SKM-1 (cell line): Measurements from ENCODE around the gene REL.
"Not testable (repeated sequence)": the region's sequence is repeated elsewhere in the genome, so short reads cannot be mapped to it uniquely, and the experiment has no call there.

Experiments
- DNase-seq: peaks from one replicate; lab custom pipeline; 2025; ENCODE audit not compliant: unreplicated experiment; lab: John Stamatoyannopoulos, UW

Gene REL

DNA sequence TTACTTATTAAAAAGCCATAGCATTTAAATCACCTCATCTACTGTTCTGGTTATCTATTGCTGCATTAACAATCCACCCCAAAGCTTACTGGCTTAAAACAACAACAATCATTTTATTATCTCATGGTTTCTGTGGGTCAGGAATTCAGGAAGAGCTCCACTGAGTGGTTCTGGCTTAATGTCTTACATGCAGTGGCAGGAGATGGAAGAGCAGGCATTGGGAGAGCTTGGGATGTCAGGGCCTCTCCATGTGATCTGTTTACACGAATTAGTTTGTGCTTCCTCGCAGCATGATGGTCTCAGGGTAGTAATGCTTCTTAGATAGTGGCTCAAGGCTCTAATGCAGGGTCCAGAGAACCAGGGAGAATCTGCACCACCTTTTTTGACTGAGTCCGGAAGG, 14.4 kb upstream of the REL start:
- DNase-seq: no peak

GRCh38 chr2:60867848-60868247, 13.5 kb upstream of the REL start:
- DNase-seq: peak; percentile 88

DNA sequence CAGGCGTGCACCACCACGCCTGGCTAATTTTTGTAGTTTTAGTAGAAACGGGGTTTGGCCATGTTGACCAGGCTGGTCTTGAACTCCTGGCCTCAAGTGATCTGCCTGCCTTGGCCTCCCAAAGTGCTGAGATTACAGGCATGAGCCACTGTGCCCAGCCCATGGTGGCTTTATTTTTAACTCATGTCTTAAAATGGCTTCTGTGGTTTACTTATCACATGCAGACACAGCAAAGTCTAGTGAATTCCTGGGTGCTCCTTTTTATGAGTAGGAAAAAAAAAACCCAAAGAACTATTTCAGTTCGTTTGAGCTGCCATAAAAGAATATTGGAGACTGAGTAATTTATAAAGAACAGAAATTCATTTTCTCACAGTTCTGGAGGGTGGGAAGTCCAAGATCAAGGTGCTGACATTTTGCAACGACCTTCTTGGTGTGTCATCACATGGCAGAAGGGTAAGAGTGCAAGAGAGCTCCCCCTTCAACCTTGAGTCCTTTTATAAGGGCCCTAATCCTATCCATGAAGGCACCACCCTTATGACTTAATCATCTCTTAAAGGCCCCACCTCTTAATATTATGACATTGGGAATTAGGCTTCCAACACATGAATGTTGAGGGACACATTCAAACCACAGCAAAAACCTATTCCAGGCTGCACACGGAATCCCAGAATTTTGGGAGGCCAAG, 12.6 kb upstream of the REL start:
- no peak for DNase-seq

- no peak for DNase-seq
Observed at GRCh38 chr2:60872510-60872928, 8.9 kb upstream of the REL start.

GRCh38 chr2:60873381-60873780, 8.0 kb upstream of the REL start:
- DNase-seq: no peak

DNA sequence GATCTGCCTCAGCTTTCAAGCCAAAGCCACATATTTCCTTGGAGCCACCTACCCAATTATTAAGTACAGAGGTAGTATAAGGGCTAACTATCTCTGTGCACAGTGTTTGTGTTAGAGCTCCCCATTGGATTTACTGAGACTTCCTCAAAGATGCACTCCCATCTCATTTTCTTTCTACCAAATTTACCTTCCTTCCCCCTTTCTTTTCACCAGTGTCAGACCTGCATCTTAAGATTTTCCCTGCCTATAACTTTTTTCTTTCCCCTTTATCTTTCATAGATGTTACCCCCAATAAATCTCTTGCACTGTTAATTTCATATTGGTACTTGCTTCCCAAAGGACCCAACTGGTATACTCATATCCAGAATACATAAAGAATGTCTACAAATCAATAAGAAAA, 5.9 kb upstream of the REL start:
- DNase-seq: no peak

- peak; percentile 53 for DNase-seq
Observed at GRCh38 chr2:60880643-60881046, 729 bp upstream of the REL start.

- DNase-seq: peak; percentile 62
Observed at GRCh38 chr2:60882971-60883753, 1.8 kb downstream of the REL start.

DNA sequence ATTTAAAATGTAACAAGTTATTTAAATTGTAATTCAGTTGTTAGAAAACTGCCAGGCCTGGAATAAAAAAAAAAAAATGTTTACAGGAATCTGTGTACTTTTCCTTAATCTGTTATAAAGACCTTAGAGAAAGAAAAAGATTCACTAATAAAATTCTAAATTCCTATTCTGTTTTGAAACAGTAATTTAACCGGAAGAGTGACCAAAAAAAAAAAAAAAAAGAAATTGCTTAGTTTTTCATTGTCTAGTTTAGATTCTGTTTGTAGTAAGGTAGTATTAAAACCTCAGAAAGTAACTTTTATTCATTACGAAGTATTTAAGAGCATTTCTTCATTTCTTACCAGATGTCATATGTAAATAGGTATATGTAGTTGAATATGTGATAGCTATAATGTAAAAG, 2.5 kb downstream of the REL start:
- DNase-seq: no peak

- DNase-seq: no peak
Observed at GRCh38 chr2:60884800-60885199, 3.4 kb downstream of the REL start.

DNA sequence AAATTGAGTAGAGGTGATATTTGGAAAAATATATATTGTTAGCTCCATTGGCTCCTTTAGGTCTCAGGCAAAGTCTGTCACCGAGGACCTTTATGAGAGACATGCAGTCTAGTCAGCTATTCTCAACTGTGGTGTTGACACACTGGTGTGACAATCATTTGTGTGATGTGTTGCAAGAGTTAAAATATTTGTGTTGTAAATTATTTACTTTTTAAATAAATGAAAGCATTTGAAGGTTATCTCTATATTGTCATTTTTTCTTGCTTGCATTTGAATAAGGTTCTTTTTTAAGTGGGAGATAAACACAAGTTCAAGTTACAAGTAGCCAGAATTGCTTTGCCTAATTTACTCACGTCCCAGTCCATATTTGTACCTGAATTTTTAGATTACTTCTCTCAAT, 4.3 kb downstream of the REL start:
- DNase-seq: no peak

GRCh38 chr2:60886991-60887390, 5.6 kb downstream of the REL start:
- no peak for DNase-seq

DNA sequence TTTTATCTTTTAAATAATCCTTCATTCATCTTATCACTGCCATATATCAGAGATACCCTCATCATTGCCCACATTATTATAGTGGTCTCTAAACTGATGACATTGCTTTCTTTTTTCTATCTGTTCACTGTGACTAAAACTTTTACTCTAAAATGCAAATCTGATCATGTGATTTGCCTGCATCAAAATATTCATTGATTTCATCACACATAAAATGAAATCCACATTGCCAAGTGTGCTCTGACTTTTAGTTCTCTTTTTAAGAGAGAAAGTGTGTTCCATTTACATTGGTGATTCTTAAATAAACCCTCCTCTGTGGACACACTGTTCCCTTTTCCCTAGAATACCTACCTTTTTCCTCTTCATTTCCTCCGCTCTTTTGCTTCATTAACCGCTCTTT, 7.5 kb downstream of the REL start:
- DNase-seq: no peak

DNA sequence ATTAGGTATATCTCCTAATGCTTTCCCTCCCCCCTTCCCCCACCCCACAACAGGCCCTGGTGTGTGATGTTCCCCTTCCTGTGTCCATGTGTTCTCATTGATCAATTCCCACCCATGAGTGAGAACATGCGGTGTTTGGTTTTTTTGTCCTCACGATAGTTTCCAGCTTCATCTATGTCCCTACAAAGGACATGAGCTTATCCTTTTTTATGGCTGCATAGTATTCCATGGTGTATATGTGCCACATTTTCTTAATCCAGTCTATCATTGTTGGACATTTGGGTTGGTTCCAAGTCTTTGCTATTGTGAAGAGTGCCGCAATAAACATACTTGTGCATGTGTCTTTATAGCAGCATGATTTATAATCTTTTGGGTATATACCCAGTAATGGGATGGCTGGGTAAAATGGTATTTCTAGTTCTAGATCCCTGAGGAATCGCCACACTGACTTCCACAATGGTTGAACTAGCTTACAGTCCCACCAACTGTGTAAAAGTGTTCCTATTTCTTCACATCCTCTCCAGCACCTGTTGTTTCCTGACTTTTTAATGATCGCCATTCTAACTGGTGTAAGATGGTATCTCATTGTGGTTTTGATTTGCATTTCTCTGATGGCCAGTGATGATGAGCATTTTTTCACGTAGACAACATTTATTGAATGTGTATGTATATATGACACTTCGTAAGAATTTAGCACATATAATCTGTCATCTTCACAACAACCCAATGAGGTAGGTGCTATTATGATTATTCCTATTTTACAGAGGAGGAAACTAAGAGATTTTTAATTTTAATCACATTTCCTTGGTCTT, 8.4 kb downstream of the REL start:
- not testable (repeated sequence) for DNase-seq

DNA sequence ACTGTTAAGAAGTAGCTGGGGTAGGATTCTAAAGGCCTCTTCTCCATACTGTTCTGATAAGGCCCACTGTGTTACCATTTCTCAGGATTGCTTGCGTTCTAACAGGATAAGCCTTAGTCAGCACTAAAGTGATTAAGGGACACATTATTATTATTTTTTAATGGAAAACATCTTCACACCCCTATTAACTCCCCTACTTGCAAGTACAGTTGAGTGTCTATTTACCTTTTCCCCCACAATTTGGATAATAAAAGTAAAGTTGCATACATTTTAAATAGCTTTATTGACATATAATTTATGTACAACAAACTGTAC, 9.0 kb downstream of the REL start:
- DNase-seq: no peak

GRCh38 chr2:60891180-60891579, 9.8 kb downstream of the REL start:
- DNase-seq: no peak

DNA sequence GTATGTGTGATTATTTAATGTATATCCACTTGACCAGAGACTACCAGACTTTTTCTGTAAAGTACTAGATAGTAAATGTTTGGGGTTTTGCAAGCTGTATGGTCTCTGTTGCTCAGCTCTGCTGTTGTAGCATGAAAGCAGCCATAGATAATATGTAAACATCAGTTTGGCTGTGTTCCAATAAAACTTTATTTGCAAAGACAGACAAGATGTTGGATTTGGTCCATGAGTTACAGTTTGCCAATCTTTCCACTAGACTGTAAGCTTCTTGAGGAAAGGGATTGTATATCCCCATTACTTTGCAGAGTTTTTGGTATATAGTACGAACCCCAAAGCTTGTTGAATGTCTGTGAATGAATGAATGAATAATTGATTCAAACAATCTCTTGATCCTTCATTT, 17.2 kb downstream of the REL start:
- DNase-seq: no peak

GRCh38 chr2:60899230-60899891, 18.0 kb downstream of the REL start:
- no peak for DNase-seq

GRCh38 chr2:60899892-60900249, 18.5 kb downstream of the REL start:
- no peak for DNase-seq

DNA sequence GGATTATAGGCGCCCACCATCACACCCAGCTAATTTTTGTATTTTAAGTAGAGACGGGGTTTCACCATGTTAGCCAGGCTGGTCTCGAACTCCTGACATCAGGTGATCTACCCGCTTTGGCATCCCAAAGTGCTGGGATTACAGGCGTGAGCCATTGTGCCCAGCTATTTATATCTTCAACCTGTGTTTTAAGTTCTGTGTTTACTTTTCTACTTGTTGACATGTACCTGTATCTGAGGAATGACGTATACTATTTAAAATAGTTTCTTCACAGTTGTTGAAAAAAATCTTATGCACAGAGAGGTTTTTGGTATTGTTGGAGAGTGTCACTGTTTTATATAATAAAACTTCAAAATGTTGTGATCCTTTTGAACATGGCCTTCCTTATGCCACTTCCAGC, 19.9 kb downstream of the REL start:
- DNase-seq: not testable (repeated sequence)

DNA sequence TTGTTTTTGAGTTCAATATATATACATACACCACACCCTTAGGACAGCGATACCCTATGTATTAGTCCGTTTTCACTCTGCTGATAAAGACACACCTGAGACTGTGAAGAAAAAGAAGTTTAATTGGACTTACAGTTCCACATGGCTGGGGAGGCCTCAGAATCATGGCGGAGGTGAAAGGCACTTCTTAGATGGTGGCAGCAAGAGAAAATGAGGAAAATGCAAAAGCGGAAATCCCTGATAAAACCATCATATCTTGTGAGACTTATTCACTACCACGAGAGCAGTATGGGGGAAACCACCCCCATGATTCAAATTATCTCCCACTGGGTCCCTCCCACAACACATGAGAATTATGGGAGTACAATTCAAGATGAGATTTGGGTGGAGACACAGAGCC, 24.5 kb downstream of the REL start:
- not testable (repeated sequence) for DNase-seq

- no peak for DNase-seq
Observed at GRCh38 chr2:60906395-60906794, 25.0 kb downstream of the REL start.
